GM23338 (cell line): ENCODE measurements around the gene PLA2G7. TPM values are rescaled to one million over a fixed set of nuclear protein-coding genes. Genes with fewer than 3 reads are reported as not detected.

Experiments used
- ATAC-seq: fragments of 200-7000 bp; cut with Tn5 transposase; 3 replicates; pipeline ENCODE4 v1.9.1; 2020
- DNase-seq: peaks from one replicate; pipeline ENCODE4 v3.0.0-alpha.2; 2015; ENCODE audit warnings: low spot score
- H2AFZ ChIP-seq: fragments of 200-600 bp; sonication (generic); 2 replicates; pipeline ENCODE4 v1.8.0; 2016; ENCODE audit warnings: antibody characterized with exemption, mild to moderate bottlenecking, moderate library complexity
- H3F3A ChIP-seq: fragments of 200-600 bp; sonication (generic); replicated peaks from 2 replicates; pipeline ENCODE4 v1.8.0; 2017; ENCODE audit warnings: antibody characterized with exemption, mixed run types, low read depth
- H3K27ac ChIP-seq: fragments of 200-600 bp; sonication (generic); 2 replicates; pipeline ENCODE4 v1.6.1; 2016; ENCODE audit warnings: low read depth
- H3K27me3 ChIP-seq: fragments of 200-600 bp; sonication (generic); 2 replicates; pipeline ENCODE4 v1.8.0; 2016; ENCODE audit warnings: mild to moderate bottlenecking, mixed run types, moderate library complexity; ENCODE audit not compliant: insufficient read depth
- H3K36me3 ChIP-seq: fragments of 200-600 bp; sonication (generic); 2 replicates; pipeline ENCODE4 v1.8.0; 2016; ENCODE audit warnings: mild to moderate bottlenecking; ENCODE audit not compliant: insufficient read depth
- H3K4me1 ChIP-seq: fragments of 200-600 bp; sonication (generic); 2 replicates; pipeline ENCODE4 v1.8.0; 2016; ENCODE audit warnings: mild to moderate bottlenecking, moderate library complexity; ENCODE audit not compliant: insufficient read depth
- H3K4me2 ChIP-seq: fragments of 200-600 bp; sonication (generic); 2 replicates; pipeline ENCODE4 v1.7.1; 2017; ENCODE audit warnings: mixed run types
- H3K4me3 ChIP-seq: fragments of 200-600 bp; sonication (generic); 2 replicates; pipeline ENCODE4 v1.6.1; 2016; ENCODE audit warnings: mixed run types
- H3K79me2 ChIP-seq: fragments of 200-600 bp; sonication (generic); replicated peaks from 2 replicates; pipeline ENCODE4 v1.8.0; 2017; ENCODE audit warnings: mild to moderate bottlenecking; ENCODE audit not compliant: insufficient read depth
- H3K9me2 ChIP-seq: fragments of 200-600 bp; sonication (generic); 2 replicates; pipeline ENCODE4 v1.8.0; 2017; ENCODE audit not compliant: insufficient read depth
- H4K20me1 ChIP-seq: fragments of 200-600 bp; sonication (generic); replicated peaks from 2 replicates; pipeline ENCODE4 v1.8.0; 2017; ENCODE audit warnings: mild to moderate bottlenecking; ENCODE audit not compliant: insufficient read depth
- H3K27ac Mint-ChIP-seq: 2 replicates; pipeline ENCODE4 v1.8.0; 2020; ENCODE audit warnings: inconsistent platforms, mild to moderate bottlenecking, moderate library complexity, mixed read lengths
- H3K27me3 Mint-ChIP-seq: 3 replicates; pipeline ENCODE4 v1.8.0; 2022; ENCODE audit warnings: low read depth, mild to moderate bottlenecking, moderate library complexity, mixed read lengths, inconsistent platforms; ENCODE audit not compliant: insufficient read depth, poor library complexity
- H3K36me3 Mint-ChIP-seq: 3 replicates; pipeline ENCODE4 v1.8.0; 2021; ENCODE audit warnings: low read depth, mild to moderate bottlenecking, inconsistent platforms, moderate library complexity, mixed read lengths
- H3K4me1 Mint-ChIP-seq: 3 replicates; pipeline ENCODE4 v1.8.0; 2020; ENCODE audit warnings: mild to moderate bottlenecking, inconsistent platforms, mixed read lengths
- H3K4me3 Mint-ChIP-seq: 3 replicates; pipeline ENCODE4 v1.8.0; 2021; ENCODE audit warnings: moderate library complexity, mild to moderate bottlenecking, inconsistent platforms, mixed read lengths
- H3K9me3 Mint-ChIP-seq: 3 replicates; pipeline ENCODE4 v1.8.0; 2020; ENCODE audit warnings: moderate library complexity, mild to moderate bottlenecking, inconsistent platforms, mixed read lengths
- CREB1 ChIP-seq: fragments of 250-450 bp; sonication (Bioruptor Pico); IDR thresholded peaks from 2 replicates; pipeline ENCODE4 v1.5.0; 2020; ENCODE audit warnings: low read depth, mild to moderate bottlenecking, moderate library complexity
- CTCF ChIP-seq, 2 experiments: fragments of 200-600 bp in 1 of 2; sonication (generic) in 1 of 2; conservative IDR thresholded peaks; 2 replicates each; pipeline versions ENCODE4 v1.5.1 to v1.6.1; 2016 to 2017; ENCODE audit warnings: antibody characterized with exemption in 2 of 2, low read depth in 2 of 2, mild to moderate bottlenecking in 2 of 2, moderate library complexity in 1 of 2
- ETS1 ChIP-seq: IDR thresholded peaks from 2 replicates; pipeline ENCODE4 v1.6.1; 2016; ENCODE audit warnings: antibody characterized with exemption
- EZH2 ChIP-seq: fragments of 200-600 bp; sonication (generic); IDR thresholded peaks from one replicate; pipeline ENCODE4 v1.8.0; 2017; ENCODE audit warnings: antibody characterized with exemption, mild to moderate bottlenecking, low read depth; ENCODE audit not compliant: unreplicated experiment
- EZH2phosphoT487 ChIP-seq: fragments of 200-600 bp; sonication (generic); IDR thresholded peaks from one replicate; pipeline ENCODE4 v1.8.1; 2018; ENCODE audit warnings: antibody characterized with exemption; ENCODE audit not compliant: unreplicated experiment
- JUNB ChIP-seq: IDR thresholded peaks from one replicate; pipeline ENCODE4 v1.6.1; 2016; ENCODE audit warnings: antibody characterized with exemption; ENCODE audit not compliant: unreplicated experiment
- NANOG ChIP-seq: IDR thresholded peaks from 2 replicates; pipeline ENCODE4 v1.6.1; 2016; ENCODE audit warnings: antibody characterized with exemption, borderline replicate concordance
- POLR2AphosphoS5 ChIP-seq: IDR thresholded peaks from 2 replicates; pipeline ENCODE4 v1.6.1; 2016; ENCODE audit warnings: antibody characterized with exemption, low read depth
- STAT1 ChIP-seq: IDR thresholded peaks from one replicate; pipeline ENCODE4 v1.6.1; 2016; ENCODE audit warnings: antibody characterized with exemption; ENCODE audit not compliant: unreplicated experiment
- ZNF114 ChIP-seq: fragments of 250-450 bp; sonication (Bioruptor Pico); IDR thresholded peaks from 2 replicates; pipeline ENCODE4 v1.5.0; 2020; ENCODE audit warnings: mild to moderate bottlenecking, moderate library complexity
- ZNF331 ChIP-seq: fragments of 250-450 bp; sonication (Bioruptor Pico); IDR thresholded peaks from 2 replicates; pipeline ENCODE4 v1.5.0; 2020; ENCODE audit warnings: low read depth, mild to moderate bottlenecking, moderate library complexity
- ZNF462 ChIP-seq: fragments of 250-450 bp; sonication (Bioruptor Pico); IDR thresholded peaks from 2 replicates; pipeline ENCODE4 v1.5.0; 2020; ENCODE audit warnings: mild to moderate bottlenecking, moderate library complexity
- polyA plus RNA-seq: library from polyadenylated mRNA; unstranded; fragments of >200 nt; fragmentation: Nextera tagmentation; extraction: Ambion mirVana; gene quantifications from 2 replicates; pipeline ENCODE4 v1.2.1, GENCODE V29; 2016
- total RNA-seq: library from RNA; depleted of rRNA; stranded (reverse); fragments of >200 nt; shearing (Covaris generic); gene quantifications from 2 replicates; pipeline ENCODE4 v1.2.3, GENCODE V29; 2014

PLA2G7 gene
- total and polyA plus RNA-seq, 2 experiments from 2014 or later = 2.4 to 2.8 TPM

GRCh38 chr6:46699970-46700369, 35.2 kb downstream of the PLA2G7 start (continued):
- TF ChIP-seq CTCF (conservative IDR thresholded peaks at IDR 0.05; ENCODE audit: low read depth in 2 of 2) (no peak), JUNB (no peak)

- Histone ChIP-seq H3K36me3 (no peaks in the 10 kb centered on the region), H3K4me2 (no peak overlapping the region), H3F3A (no peaks in the 10 kb centered on the region), H3K4me3 (no peak overlapping the region), H4K20me1 (no peaks in the 10 kb centered on the region), H3K27me3 (no peaks in the 10 kb centered on the region), H3K27ac (no peak overlapping the region), H3K4me1 (no peaks in the 10 kb centered on the region), H2AFZ (no peak overlapping the region), H3K79me2 (no peaks in the 10 kb centered on the region), H3K9me2 (no peaks in the 10 kb centered on the region)
- Mint-ChIP-seq H3K36me3 (no peaks in the 10 kb centered on the region), H3K4me3 (no peak overlapping the region), H3K27me3 (peaks cover 6% of the 10 kb centered on the region), H3K4me1 (no peaks in the 10 kb centered on the region), H3K27ac (no peak overlapping the region), H3K9me3 (no peaks in the 10 kb centered on the region)
- DNase-seq = no peak
- no peak for ATAC-seq
- TF ChIP-seq CTCF (conservative IDR thresholded peaks at IDR 0.05; ENCODE audit: low read depth in 2 of 2) = no peak
- TF ChIP-seq POLR2AphosphoS5 = no peak
- TF ChIP-seq ZNF462 = no peak
- TF ChIP-seq EZH2 = no peak
- no peak for TF ChIP-seq NANOG
- no peak for TF ChIP-seq JUNB
- TF ChIP-seq ETS1 = no peak
- no peak for TF ChIP-seq CREB1 (CRISPR knock-in tag)
- TF ChIP-seq ZNF114 (CRISPR knock-in tag) = no peak
- no peak for TF ChIP-seq STAT1
- TF ChIP-seq EZH2phosphoT487 = no peak
- no peak for TF ChIP-seq ZNF331 (CRISPR knock-in tag)
Measured at GRCh38 chr6:46690911-46691451, 44.2 kb downstream of the PLA2G7 start.
